Parathyroid adenoma (tissue), 2 donors: ENCODE data around the gene BEST3.

Experiments used
- H2AFZ ChIP-seq: fragments of 300-600 bp; sonication (generic); one replicate; pipeline ENCODE4 v1.7.0; 2017; ENCODE audit warnings: antibody characterized with exemption, mild to moderate bottlenecking
- H3K27ac ChIP-seq: fragments of 300-600 bp; sonication (generic); one replicate; pipeline ENCODE4 v1.7.0; 2017
- H3K27me3 ChIP-seq: fragments of 300-600 bp; sonication (generic); one replicate; pipeline ENCODE4 v1.7.0; 2017; ENCODE audit warnings: low read length; ENCODE audit not compliant: control insufficient read depth, insufficient read depth
- H3K36me3 ChIP-seq: fragments of 300-600 bp; sonication (generic); one replicate; pipeline ENCODE4 v1.7.0; 2017; ENCODE audit warnings: low read length; ENCODE audit not compliant: control insufficient read depth, insufficient read depth
- H3K4me1 ChIP-seq: fragments of 300-600 bp; sonication (generic); one replicate; pipeline ENCODE4 v1.7.0; 2017; ENCODE audit warnings: control low read depth
- H3K4me2 ChIP-seq: fragments of 300-600 bp; sonication (generic); one replicate; pipeline ENCODE4 v1.7.0; 2017; ENCODE audit warnings: low read length
- H3K4me3 ChIP-seq: fragments of 300-600 bp; sonication (generic); one replicate; pipeline ENCODE4 v1.7.0; 2017; ENCODE audit warnings: low read depth, low read length
- H3K79me2 ChIP-seq: fragments of 300-600 bp; sonication (generic); one replicate; pipeline ENCODE4 v1.7.0; 2017; ENCODE audit warnings: control low read depth
- H3K9ac ChIP-seq: fragments of 300-600 bp; sonication (generic); one replicate; pipeline ENCODE4 v1.7.0; 2017; ENCODE audit warnings: mild to moderate bottlenecking
- H3K9me3 ChIP-seq: fragments of 300-600 bp; sonication (generic); one replicate; pipeline ENCODE4 v1.7.0; 2017; ENCODE audit warnings: low read length; ENCODE audit not compliant: control insufficient read depth
- TF ChIP-seq, protein P1 (sequence below): fragments of 300-600 bp; sonication (generic); IDR thresholded peaks from one replicate; pipeline ENCODE4 v1.7.0; 2017; ENCODE audit warnings: antibody characterized with exemption, mild to moderate bottlenecking
- donor health status: primary hyperparathyroidism.

The BEST3 gene

GRCh38 chr12:69689638-69690037 is 9.5 kb downstream of the BEST3 start:
- H3K36me3 ChIP-seq = no peaks in the 10 kb centered on the region
- no peak overlapping the region for H3K9ac ChIP-seq
- H3K27me3 ChIP-seq = peaks cover 2% of the 10 kb centered on the region
- no peak overlapping the region for H3K4me3 ChIP-seq
- no peaks in the 10 kb centered on the region for H3K79me2 ChIP-seq
- TF ChIP-seq, protein P1, sequence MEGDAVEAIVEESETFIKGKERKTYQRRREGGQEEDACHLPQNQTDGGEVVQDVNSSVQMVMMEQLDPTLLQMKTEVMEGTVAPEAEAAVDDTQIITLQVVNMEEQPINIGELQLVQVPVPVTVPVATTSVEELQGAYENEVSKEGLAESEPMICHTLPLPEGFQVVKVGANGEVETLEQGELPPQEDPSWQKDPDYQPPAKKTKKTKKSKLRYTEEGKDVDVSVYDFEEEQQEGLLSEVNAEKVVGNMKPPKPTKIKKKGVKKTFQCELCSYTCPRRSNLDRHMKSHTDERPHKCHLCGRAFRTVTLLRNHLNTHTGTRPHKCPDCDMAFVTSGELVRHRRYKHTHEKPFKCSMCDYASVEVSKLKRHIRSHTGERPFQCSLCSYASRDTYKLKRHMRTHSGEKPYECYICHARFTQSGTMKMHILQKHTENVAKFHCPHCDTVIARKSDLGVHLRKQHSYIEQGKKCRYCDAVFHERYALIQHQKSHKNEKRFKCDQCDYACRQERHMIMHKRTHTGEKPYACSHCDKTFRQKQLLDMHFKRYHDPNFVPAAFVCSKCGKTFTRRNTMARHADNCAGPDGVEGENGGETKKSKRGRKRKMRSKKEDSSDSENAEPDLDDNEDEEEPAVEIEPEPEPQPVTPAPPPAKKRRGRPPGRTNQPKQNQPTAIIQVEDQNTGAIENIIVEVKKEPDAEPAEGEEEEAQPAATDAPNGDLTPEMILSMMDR = no peak
- no peaks in the 10 kb centered on the region for H3K9me3 ChIP-seq
- no peak overlapping the region for H3K4me2 ChIP-seq
- no peaks in the 10 kb centered on the region for H3K4me1 ChIP-seq
- no peak overlapping the region for H3K27ac ChIP-seq
- H2AFZ ChIP-seq = no peak overlapping the region

- no peak overlapping the region for H2AFZ ChIP-seq
- no peaks in the 10 kb centered on the region for H3K4me1 ChIP-seq
- H3K79me2 ChIP-seq = no peaks in the 10 kb centered on the region
- H3K27me3 ChIP-seq = peaks cover 2% of the 10 kb centered on the region
- TF ChIP-seq, protein P1 = no peak
- H3K27ac ChIP-seq = no peak overlapping the region
- H3K4me2 ChIP-seq = no peak overlapping the region
- H3K4me3 ChIP-seq = no peak overlapping the region
- no peaks in the 10 kb centered on the region for H3K9me3 ChIP-seq
- H3K9ac ChIP-seq = no peak overlapping the region
- H3K36me3 ChIP-seq = no peaks in the 10 kb centered on the region
Observed at GRCh38 chr12:69688471-69689427, 10.4 kb downstream of the BEST3 start.

- Histone ChIP-seq H3K27me3 (peaks cover 2% of the 10 kb centered on the region), H3K27ac (no peak overlapping the region), H3K4me3 (no peak overlapping the region), H2AFZ (no peak overlapping the region), H3K36me3 (no peaks in the 10 kb centered on the region), H3K9me3 (no peaks in the 10 kb centered on the region), H3K79me2 (no peaks in the 10 kb centered on the region), H3K4me1 (no peaks in the 10 kb centered on the region), H3K4me2 (no peak overlapping the region), H3K9ac (no peak overlapping the region)
- TF ChIP-seq, protein P1 = no peak
Observed at GRCh38 chr12:69688021-69688420, 11.1 kb downstream of the BEST3 start.

DNA sequence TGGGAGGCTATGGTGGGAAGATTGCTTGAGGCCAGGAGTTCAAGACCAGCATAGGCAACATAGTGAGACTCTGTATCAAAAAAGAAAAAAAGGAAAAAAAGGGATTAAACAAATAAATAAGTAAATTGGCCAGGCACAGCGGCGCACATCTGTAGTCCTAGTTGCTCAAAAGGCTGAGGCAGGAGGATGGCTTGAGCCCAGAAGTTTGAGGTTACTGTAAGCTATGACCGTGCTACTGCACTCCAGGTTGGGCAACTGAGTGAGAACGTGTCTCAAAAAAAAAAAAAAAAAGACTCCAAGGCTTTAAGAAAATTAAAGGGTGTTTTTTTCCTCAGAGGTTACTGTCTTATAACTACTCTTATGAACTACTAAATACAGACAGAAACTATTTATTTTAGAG is 11.7 kb downstream of the BEST3 start:
- Histone ChIP-seq H3K9me3 (no peaks in the 10 kb centered on the region), H3K4me1 (no peaks in the 10 kb centered on the region)
- TF ChIP-seq, protein P1 = no peak

More for the DNA sequence above, 11.7 kb downstream of the BEST3 start:
- Histone ChIP-seq H2AFZ (no peak overlapping the region), H3K9ac (no peak overlapping the region), H3K36me3 (no peaks in the 10 kb centered on the region), H3K27ac (no peak overlapping the region), H3K27me3 (peaks cover 2% of the 10 kb centered on the region), H3K4me3 (no peak overlapping the region), H3K4me2 (no peak overlapping the region), H3K79me2 (no peaks in the 10 kb centered on the region)
